Esophagus squamous epithelium (tissue), 4 donors: ENCODE data around the gene MRPL45.

ENCODE experiments used
- CTCF ChIP-seq, 6 experiments: fragments of 450-650 bp in 4 of 6; fragments of 200-600 bp in 2 of 6; sonication (generic) in 2 of 6; IDR thresholded peaks; one replicate each; pipeline ENCODE4 v1.5.1; 2016 to 2019; ENCODE audit warnings: antibody characterized with exemption in 6 of 6, mild to moderate bottlenecking in 4 of 6, moderate library complexity in 4 of 6
- POLR2A ChIP-seq, 4 donors: fragments of 450-650 bp; IDR thresholded peaks; one replicate each; pipeline ENCODE4 v1.6.1; 2017; ENCODE audit warnings: antibody characterized with exemption in 4 of 4, mild to moderate bottlenecking in 4 of 4, moderate library complexity in 3 of 4

- TF ChIP-seq POLR2A (IDR thresholded peaks at IDR 0.05) (no peak), CTCF (IDR thresholded peaks at IDR 0.05) (no peak)
These were observed 33.1 kb downstream of the MRPL45 start for GRCh38 chr17:38329808-38330730.
